ENCODE measurements around the gene TECTB.

TECTB gene

DNA sequence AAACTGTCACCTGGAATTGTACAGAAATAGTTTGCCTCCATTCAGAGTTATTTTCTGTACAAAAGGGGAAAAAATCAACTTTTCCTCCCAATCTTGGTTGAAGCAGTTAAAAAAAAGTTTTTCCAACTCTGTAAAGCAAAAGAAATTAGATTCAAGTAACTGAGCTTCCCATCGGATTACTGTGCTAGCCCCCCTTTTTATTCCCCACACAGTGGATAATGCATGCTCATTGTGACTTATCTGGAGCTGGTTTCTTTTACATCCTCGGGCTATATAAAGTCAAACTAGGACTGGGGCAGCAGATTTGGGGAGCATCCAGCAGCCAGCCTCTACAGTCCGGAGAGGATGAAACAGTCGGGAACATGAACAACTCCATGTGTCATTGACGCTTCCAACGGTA is at the start of gene TECTB:
TECTB (plus strand) TSS at position 301 of the 400 bp plus-strand sequence. CDS start 335 bp downstream, outside the sequence.
- Histone ChIP-seq H3K79me2 (ENCODE audit: insufficient read depth, low read length) (no peaks in the 10 kb centered on the region), H3K36me3 (ENCODE audit: low read length) (no peaks in the 10 kb centered on the region), H4K20me1 (ENCODE audit: low read depth, low read length) (no peaks in the 10 kb centered on the region), H3K4me3 (ENCODE audit: insufficient read depth, low read length, poor library complexity, severe bottlenecking) (no peak within 1 kb of the TSS), H3K9me2 (replicated peaks; ENCODE audit: insufficient read depth, low read length) (no peaks in the 10 kb centered on the region), H2AFZ (ENCODE audit: low read depth, low read length, severe bottlenecking) (no peak within 1 kb of the TSS), H3K27ac (ENCODE audit: low read depth, low read length) (no peak within 1 kb of the TSS), H3K9ac (ENCODE audit: low read length) (no peak within 1 kb of the TSS), H3K4me2 (ENCODE audit: low read depth, low read length, poor library complexity, severe bottlenecking) (no peak within 1 kb of the TSS), H3K9me3 (ENCODE audit: insufficient read depth, low read length) (no peaks in the 10 kb centered on the region), H3K27me3 (ENCODE audit: low read length) (no peaks in the 10 kb centered on the region), H3F3A (ENCODE audit: insufficient read depth) (no peaks in the 10 kb centered on the region)
- TF ChIP-seq, protein P1, sequence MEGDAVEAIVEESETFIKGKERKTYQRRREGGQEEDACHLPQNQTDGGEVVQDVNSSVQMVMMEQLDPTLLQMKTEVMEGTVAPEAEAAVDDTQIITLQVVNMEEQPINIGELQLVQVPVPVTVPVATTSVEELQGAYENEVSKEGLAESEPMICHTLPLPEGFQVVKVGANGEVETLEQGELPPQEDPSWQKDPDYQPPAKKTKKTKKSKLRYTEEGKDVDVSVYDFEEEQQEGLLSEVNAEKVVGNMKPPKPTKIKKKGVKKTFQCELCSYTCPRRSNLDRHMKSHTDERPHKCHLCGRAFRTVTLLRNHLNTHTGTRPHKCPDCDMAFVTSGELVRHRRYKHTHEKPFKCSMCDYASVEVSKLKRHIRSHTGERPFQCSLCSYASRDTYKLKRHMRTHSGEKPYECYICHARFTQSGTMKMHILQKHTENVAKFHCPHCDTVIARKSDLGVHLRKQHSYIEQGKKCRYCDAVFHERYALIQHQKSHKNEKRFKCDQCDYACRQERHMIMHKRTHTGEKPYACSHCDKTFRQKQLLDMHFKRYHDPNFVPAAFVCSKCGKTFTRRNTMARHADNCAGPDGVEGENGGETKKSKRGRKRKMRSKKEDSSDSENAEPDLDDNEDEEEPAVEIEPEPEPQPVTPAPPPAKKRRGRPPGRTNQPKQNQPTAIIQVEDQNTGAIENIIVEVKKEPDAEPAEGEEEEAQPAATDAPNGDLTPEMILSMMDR (IDR thresholded peaks at IDR 0.05; ENCODE audit: insufficient read depth, low read length, poor library complexity, severe bottlenecking), result no peak
- no peak for TF ChIP-seq EZH2phosphoT487 (conservative IDR thresholded peaks at IDR 0.05; ENCODE audit: low read length)

DNA sequence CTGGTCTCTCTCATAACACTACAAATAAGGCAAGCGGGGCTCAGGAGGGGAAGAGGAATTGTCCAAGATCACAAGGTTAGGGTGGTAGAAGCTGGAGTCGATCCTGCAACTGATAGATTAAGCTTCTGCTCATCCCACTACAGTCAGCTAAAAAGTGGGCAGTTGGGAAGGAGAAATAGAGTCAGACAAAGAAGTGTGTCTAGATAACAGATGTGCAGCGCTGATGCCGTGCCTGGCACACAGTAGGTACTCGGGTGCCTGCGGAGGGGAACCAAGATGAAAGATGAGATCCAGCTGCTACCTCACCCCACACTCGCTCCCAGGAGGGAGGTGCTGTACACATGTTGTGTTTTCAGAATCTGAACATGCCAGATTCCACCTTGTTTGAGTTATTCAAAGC is 48.1 kb upstream of the TECTB start:
- H3K9me2 ChIP-seq (replicated peaks; ENCODE audit: insufficient read depth, low read length), result no peaks in the 10 kb centered on the region
- H3K27me3 ChIP-seq (ENCODE audit: low read length), result no peaks in the 10 kb centered on the region
- H3K4me3 ChIP-seq (ENCODE audit: insufficient read depth, low read length, poor library complexity, severe bottlenecking), result no peak overlapping the region
- H3K9me3 ChIP-seq (ENCODE audit: insufficient read depth, low read length), result peaks cover 10% of the 10 kb centered on the region; the same call in 1 of the 2 replicates
- H3K4me2 ChIP-seq (ENCODE audit: low read depth, low read length, poor library complexity, severe bottlenecking), result no peak overlapping the region
- H3F3A ChIP-seq (ENCODE audit: insufficient read depth), result no peaks in the 10 kb centered on the region
- no peak overlapping the region for H3K27ac ChIP-seq (ENCODE audit: low read depth, low read length)
- no peaks in the 10 kb centered on the region for H3K79me2 ChIP-seq (ENCODE audit: insufficient read depth, low read length)
- TF ChIP-seq EZH2phosphoT487 (conservative IDR thresholded peaks at IDR 0.05; ENCODE audit: low read length), result no peak
- TF ChIP-seq, protein P1 (IDR thresholded peaks at IDR 0.05; ENCODE audit: insufficient read depth, low read length, poor library complexity, severe bottlenecking), result no peak
- H3K36me3 ChIP-seq (ENCODE audit: low read length), result no peaks in the 10 kb centered on the region; the same call in 1 of the 2 replicates
- H4K20me1 ChIP-seq (ENCODE audit: low read depth, low read length), result no peaks in the 10 kb centered on the region
- no peak overlapping the region for H2AFZ ChIP-seq (ENCODE audit: low read depth, low read length, severe bottlenecking)
- no peak overlapping the region for H3K9ac ChIP-seq (ENCODE audit: low read length)

DNA sequence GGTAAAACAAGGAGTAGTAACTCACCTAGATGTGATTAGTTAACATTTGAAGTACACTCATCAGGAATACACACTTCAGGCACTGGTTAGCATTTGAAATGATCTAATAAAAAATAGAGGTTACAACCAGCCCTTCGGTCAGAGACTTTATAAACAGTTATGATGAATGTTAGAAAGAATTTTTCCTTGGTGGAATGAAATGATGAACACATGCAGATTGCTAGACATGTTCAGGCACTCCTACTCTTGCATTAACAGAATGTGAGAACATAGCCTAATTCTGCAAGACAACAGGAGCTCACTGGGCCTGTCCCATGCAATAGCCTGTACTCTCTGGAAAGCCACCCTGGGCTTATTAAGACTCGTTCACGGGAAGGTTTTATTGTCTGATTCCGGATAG is 47.3 kb upstream of the TECTB start:
- no peak overlapping the region for H3K4me2 ChIP-seq (ENCODE audit: low read depth, low read length, poor library complexity, severe bottlenecking)
- no peaks in the 10 kb centered on the region for H3K79me2 ChIP-seq (ENCODE audit: insufficient read depth, low read length)
- TF ChIP-seq, protein P1 (IDR thresholded peaks at IDR 0.05; ENCODE audit: insufficient read depth, low read length, poor library complexity, severe bottlenecking), result no peak
- no peak for TF ChIP-seq EZH2phosphoT487 (conservative IDR thresholded peaks at IDR 0.05; ENCODE audit: low read length)
- H3F3A ChIP-seq (ENCODE audit: insufficient read depth), result no peaks in the 10 kb centered on the region
- no peak overlapping the region for H3K4me3 ChIP-seq (ENCODE audit: insufficient read depth, low read length, poor library complexity, severe bottlenecking)
- H2AFZ ChIP-seq (ENCODE audit: low read depth, low read length, severe bottlenecking), result no peak overlapping the region
- no peak overlapping the region for H3K9ac ChIP-seq (ENCODE audit: low read length)
- H3K9me2 ChIP-seq (replicated peaks; ENCODE audit: insufficient read depth, low read length), result no peaks in the 10 kb centered on the region
- H3K9me3 ChIP-seq (ENCODE audit: insufficient read depth, low read length), result peaks cover 18% of the 10 kb centered on the region; the same call in 1 of the 2 replicates
- no peak overlapping the region for H3K27ac ChIP-seq (ENCODE audit: low read depth, low read length)
- H4K20me1 ChIP-seq (ENCODE audit: low read depth, low read length), result no peaks in the 10 kb centered on the region
- H3K27me3 ChIP-seq (ENCODE audit: low read length), result no peaks in the 10 kb centered on the region
- no peaks in the 10 kb centered on the region; the same call in 1 of the 2 replicates for H3K36me3 ChIP-seq (ENCODE audit: low read length)

All from SU-DHL-6 (cell line).